Aorta (tissue), 5 donors: ENCODE data around the gene ELF5. TPM values are rescaled to one million over a fixed set of nuclear protein-coding genes. Genes with fewer than 3 reads are reported as not detected.

Experiments
- ATAC-seq: fragments of 200-7000 bp; cut with Tn5 transposase; one replicate; pipeline ENCODE4 v1.9.1; 2022; ENCODE audit warnings: moderate library complexity; ENCODE audit not compliant: low FRiP score
- DNase-seq, 2 donors: peaks; one replicate each; pipeline ENCODE4 v3.0.0-alpha.2; 2020
- H3K27ac ChIP-seq, 2 donors: one replicate each; pipeline ENCODE4 v1.5.1; 2013; ENCODE audit warnings: low read length in 2 of 2, mild to moderate bottlenecking in 2 of 2, moderate library complexity in 2 of 2, control low read depth in 1 of 2, inconsistent platforms in 1 of 2, low read depth in 1 of 2
- H3K27me3 ChIP-seq, 2 donors: one replicate each; pipeline ENCODE4 v1.6.1; 2013; ENCODE audit warnings: control low read depth in 1 of 2, low read length in 1 of 2, mild to moderate bottlenecking in 1 of 2, moderate library complexity in 1 of 2; ENCODE audit not compliant: insufficient read depth in 2 of 2, control insufficient read depth in 1 of 2
- H3K36me3 ChIP-seq, 2 donors: one replicate each; pipeline ENCODE4 v1.6.1; 2013; ENCODE audit warnings: control low read depth in 1 of 2, low read length in 1 of 2, mild to moderate bottlenecking in 1 of 2; ENCODE audit not compliant: insufficient read depth in 2 of 2, control insufficient read depth in 1 of 2
- H3K4me1 ChIP-seq, 2 donors: one replicate each; pipeline ENCODE4 v1.6.1; 2013; ENCODE audit warnings: low read length in 2 of 2, control low read depth in 1 of 2, mild to moderate bottlenecking in 1 of 2, moderate library complexity in 1 of 2; ENCODE audit not compliant: insufficient read depth in 2 of 2, control insufficient read depth in 1 of 2
- H3K4me3 ChIP-seq, 2 donors: one replicate each; pipeline ENCODE4 v1.5.1; 2013; ENCODE audit warnings: low read length in 2 of 2, control low read depth in 1 of 2, mild to moderate bottlenecking in 1 of 2
- H3K9me3 ChIP-seq: one replicate; pipeline ENCODE4 v1.6.1; 2013; ENCODE audit warnings: mild to moderate bottlenecking, low read length; ENCODE audit not compliant: control insufficient read depth
- WGBS, 2 donors: extraction: QIAGEN DNeasy Blood & Tissue Kit; methylation state at CpG; one replicate each; pipeline ENCODE4 v1.1.7; 2013; 5-methylcytosine and 5-hydroxymethylcytosine counted together
- intact Hi-C, 2 donors: fragments of 100-400 bp; cut with DNase I; formaldehyde crosslinking; loops; one replicate each; pipeline versions ENCODE4 v1.14.2 to v1.15.0; 2022
- polyA plus RNA-seq, 2 donors: library from polyadenylated mRNA; stranded (reverse); fragments of 200-250 nt; gene quantifications; one replicate each; pipeline ENCODE4 v1.2.3, GENCODE V29; 2013
- total RNA-seq, 2 donors: library from RNA; stranded (reverse); fragmentation: NEBNext Ultra II Directional; extraction: Animal tissue kit (Norgen Biotek cat#: 25700); gene quantifications; one replicate each; pipeline ENCODE4 v1.2.1, GENCODE V29; 2021
- donor health status: healthy with polysubstance abuse.
- donor health status: Bipolar disorder and iron deficiency.
- donor health status: DM: no; HTN: no; CAD: no.
- donor health status: DM: no; HTN: no; CAD: no.
- donor health status: DM: yes; HTN: yes; CAD: no.

Gene ELF5
- total and polyA plus RNA-seq, 4 donors, result not detected

GRCh38 chr11:34525888-34526657 is 12.5 kb upstream of the ELF5 start:
- Histone ChIP-seq H3K27me3 (no peaks in the 10 kb centered on the region), H3K36me3 (no peaks in the 10 kb centered on the region), H3K9me3 (peaks cover 1% of the 10 kb centered on the region), H3K4me1 (no peaks in the 10 kb centered on the region), H3K4me3 (no peak overlapping the region), H3K27ac (no peak overlapping the region)
- ATAC-seq, result no peak
- DNase-seq, result no peak
- intact Hi-C loops, result no loop called here
- WGBS, 2 donors, result 81 to 84% methylated on average over 9 of the region's 9 CpGs

GRCh38 chr11:34525098-34525497 is 11.5 kb upstream of the ELF5 start:
- Histone ChIP-seq H3K27ac (no peak overlapping the region), H3K36me3 (no peaks in the 10 kb centered on the region), H3K9me3 (peaks cover 1% of the 10 kb centered on the region), H3K4me1 (no peaks in the 10 kb centered on the region), H3K27me3 (no peaks in the 10 kb centered on the region), H3K4me3 (no peak overlapping the region)
- ATAC-seq (no peak), DNase-seq (no peak)
- intact Hi-C loops, result no loop called here
- 73% methylated on average over 4 of the region's 4 CpGs for WGBS, 2 donors

GRCh38 chr11:34524696-34525095 is 11.1 kb upstream of the ELF5 start:
- DNase-seq (no peak), ATAC-seq (no peak)
- no peaks in the 10 kb centered on the region for H3K9me3 ChIP-seq
- intact Hi-C loops, result no loop called here
- no peaks in the 10 kb centered on the region for H3K27me3 ChIP-seq
- H3K4me3 ChIP-seq, result no peak overlapping the region
- H3K4me1 ChIP-seq, result no peaks in the 10 kb centered on the region
- no peaks in the 10 kb centered on the region for H3K36me3 ChIP-seq
- H3K27ac ChIP-seq, result no peak overlapping the region
- 63 to 69% methylated on average over 12 of the region's 12 CpGs for WGBS, 2 donors

- Histone ChIP-seq H3K4me1 (no peaks in the 10 kb centered on the region), H3K27me3 (no peaks in the 10 kb centered on the region), H3K4me3 (no peak overlapping the region), H3K9me3 (no peaks in the 10 kb centered on the region), H3K36me3 (no peaks in the 10 kb centered on the region), H3K27ac (no peak overlapping the region)
- ATAC-seq, result no peak
- DNase-seq, result no peak
- intact Hi-C loops, result no loop called here
- 63 to 76% methylated on average over 3 of the region's 3 CpGs for WGBS, 2 donors
Measured at GRCh38 chr11:34523053-34523452, 9.5 kb upstream of the ELF5 start.

GRCh38 chr11:34522188-34522587 is 8.6 kb upstream of the ELF5 start:
- intact Hi-C loops, result no loop called here
- 81 to 83% methylated on average over 2 of the region's 2 CpGs for WGBS, 2 donors
- ATAC-seq, result no peak
- no peak overlapping the region for H3K27ac ChIP-seq
- no peaks in the 10 kb centered on the region for H3K4me1 ChIP-seq
- no peak overlapping the region for H3K4me3 ChIP-seq
- no peaks in the 10 kb centered on the region for H3K36me3 ChIP-seq
- no peaks in the 10 kb centered on the region for H3K27me3 ChIP-seq
- DNase-seq, result no peak
- H3K9me3 ChIP-seq, result no peaks in the 10 kb centered on the region

- ATAC-seq (no peak), DNase-seq (no peak)
- H3K27me3 ChIP-seq, result no peaks in the 10 kb centered on the region
- H3K36me3 ChIP-seq, result no peaks in the 10 kb centered on the region
- H3K27ac ChIP-seq, result no peak overlapping the region
- no peaks in the 10 kb centered on the region for H3K4me1 ChIP-seq
- intact Hi-C loops, result no loop called here
- H3K9me3 ChIP-seq, result no peaks in the 10 kb centered on the region
- H3K4me3 ChIP-seq, result no peak overlapping the region
Measured at GRCh38 chr11:34521265-34521664, 7.7 kb upstream of the ELF5 start.

- Histone ChIP-seq H3K4me1 (no peaks in the 10 kb centered on the region), H3K27me3 (no peaks in the 10 kb centered on the region), H3K36me3 (no peaks in the 10 kb centered on the region), H3K9me3 (no peaks in the 10 kb centered on the region), H3K27ac (no peak overlapping the region), H3K4me3 (no peak overlapping the region)
- ATAC-seq, result no peak
- DNase-seq, result no peak
- intact Hi-C loops, result no loop called here
- WGBS, 2 donors, result 80 to 81% methylated on average over 2 of the region's 2 CpGs
Measured at GRCh38 chr11:34519595-34520235, 6.1 kb upstream of the ELF5 start.

- DNase-seq (no peak), ATAC-seq (no peak)
- WGBS, 2 donors, result 87 to 91% methylated on average over 6 of the region's 6 CpGs
- Histone ChIP-seq H3K36me3 (no peaks in the 10 kb centered on the region), H3K27ac (no peak overlapping the region), H3K4me1 (no peaks in the 10 kb centered on the region), H3K4me3 (no peak overlapping the region), H3K27me3 (no peaks in the 10 kb centered on the region), H3K9me3 (no peaks in the 10 kb centered on the region)
- intact Hi-C loops, result no loop called here
Measured at GRCh38 chr11:34516247-34517040, 2.9 kb upstream of the ELF5 start.
